Activated T-cell treated with anti-CD3 and anti-CD28 coated beads for 24 hours (primary cell): Measurements from ENCODE around the gene PTGIS.

Source experiments
- DNase-seq: peaks from one replicate; pipeline ENCODE4 v3.0.0-alpha.2; 2020; ENCODE audit warnings: low read depth

The PTGIS gene

GRCh38 chr20:49496553-49497397 is 71.2 kb downstream of the PTGIS start:
- no peak for DNase-seq

- no peak for DNase-seq
Observed at GRCh38 chr20:49496043-49496442, 71.9 kb downstream of the PTGIS start.

GRCh38 chr20:49490689-49491088 is 77.2 kb downstream of the PTGIS start:
- DNase-seq = no peak

- no peak for DNase-seq
Observed at GRCh38 chr20:49489688-49490087, 78.2 kb downstream of the PTGIS start.

GRCh38 chr20:49486064-49486463 is 81.9 kb downstream of the PTGIS start:
- DNase-seq = no peak

GRCh38 chr20:49485563-49485962 is 82.4 kb downstream of the PTGIS start:
- no peak for DNase-seq

- DNase-seq = peak; percentile 54
Observed at GRCh38 chr20:49484180-49485140, 83.5 kb downstream of the PTGIS start.

- no peak for DNase-seq
Observed at GRCh38 chr20:49483696-49484123, 84.2 kb downstream of the PTGIS start.

GRCh38 chr20:49483018-49483695 is 84.8 kb downstream of the PTGIS start:
- no peak for DNase-seq

GRCh38 chr20:49482621-49483017 is 85.3 kb downstream of the PTGIS start, which contains the start of gene KCNB1:
Gene KCNB1, minus strand, starts transcription at chr20:49482668. Its CDS starts 188 bp downstream, at chr20:49482480.
- peak; percentile 27 for DNase-seq

- no peak for DNase-seq
Observed at GRCh38 chr20:49482173-49482572, 85.8 kb downstream of the PTGIS start.

GRCh38 chr20:49481116-49481515 is 86.8 kb downstream of the PTGIS start:
- DNase-seq = no peak

- no peak for DNase-seq
Observed at GRCh38 chr20:49480236-49480635, 87.7 kb downstream of the PTGIS start.

- DNase-seq = no peak
Observed at GRCh38 chr20:49479785-49480184, 88.2 kb downstream of the PTGIS start.

- no peak for DNase-seq
Observed at GRCh38 chr20:49478754-49479689, 88.9 kb downstream of the PTGIS start.

- DNase-seq = no peak
Observed at GRCh38 chr20:49478266-49478665, 89.7 kb downstream of the PTGIS start.

- no peak for DNase-seq
Observed at GRCh38 chr20:49477200-49477599, 90.7 kb downstream of the PTGIS start.

GRCh38 chr20:49476016-49476355 is 92.0 kb downstream of the PTGIS start:
- DNase-seq = no peak

GRCh38 chr20:49475292-49476015 is 92.5 kb downstream of the PTGIS start:
- no peak for DNase-seq

- DNase-seq = no peak
Observed at GRCh38 chr20:49471397-49471796, 96.5 kb downstream of the PTGIS start.
